ENCODE results near the gene IVD. TPM values are rescaled to one million over a fixed set of nuclear protein-coding genes. Genes with fewer than 3 reads are reported as not detected.

Gene IVD
- total and polyA plus RNA-seq, 4 donors = 40.3 to 156 (median 94.4) TPM

GRCh38 chr15:40450047-40450446 lies 44.5 kb downstream of the IVD start (continued):
- TF ChIP-seq CTCF (IDR thresholded peaks at IDR 0.05; ENCODE audit: low read depth, low read length, missing input control) (no peak), HNF4A (conservative IDR thresholded peaks at IDR 0.05) (no peak), EGR1 (IDR thresholded peaks at IDR 0.05; ENCODE audit: low read depth in 2 of 2) (no peak), FOXA2 (IDR thresholded peaks at IDR 0.05) (no peak), JUND (IDR thresholded peaks at IDR 0.05) (no peak), YY1 (IDR thresholded peaks at IDR 0.05) (no peak), GABPA (IDR thresholded peaks at IDR 0.05 in 1 of 2, conservative IDR thresholded peaks at IDR 0.05 in 1 of 2) (no peak), SP1 (IDR thresholded peaks at IDR 0.05) (no peak), RAD21 (IDR thresholded peaks at IDR 0.05) (no peak)

GRCh38 chr15:40451527-40452158 lies 46.0 kb downstream of the IVD start:
- Histone ChIP-seq H3K4me1 (ENCODE audit: control insufficient read depth in 4 of 4, insufficient read depth in 4 of 4, low read length in 3 of 4) (peaks cover 0 to 10% (median 7%) of the 10 kb centered on the region in 4 donors), H3K9ac (ENCODE audit: low read depth in 1 of 2, low read length in 2 of 2) (no peak overlapping the region), H3K4me3 (ENCODE audit: low read depth in 1 of 3, low read length in 3 of 3) (no peak overlapping the region), H3K27ac (ENCODE audit: low read depth in 1 of 2, low read length in 2 of 2) (no peak overlapping the region), H3K27me3 (ENCODE audit: control insufficient read depth in 4 of 4, insufficient read depth in 4 of 4, low read length in 3 of 4) (no peaks in the 10 kb centered on the region), H3K9me3 (ENCODE audit: control insufficient read depth in 4 of 4, low read length in 3 of 4) (no peaks in the 10 kb centered on the region), H3K36me3 (ENCODE audit: control insufficient read depth in 4 of 4, insufficient read depth in 3 of 4, low read depth in 1 of 4, low read length in 3 of 4) (no peaks in the 10 kb centered on the region)
- WGBS = 82% methylated on average over 3 of the region's 3 CpGs
- TF ChIP-seq GABPA (IDR thresholded peaks at IDR 0.05 in 1 of 2, conservative IDR thresholded peaks at IDR 0.05 in 1 of 2) = no peak
- TF ChIP-seq FOXA1 (IDR thresholded peaks at IDR 0.05) = no peak
- TF ChIP-seq, protein P1, sequence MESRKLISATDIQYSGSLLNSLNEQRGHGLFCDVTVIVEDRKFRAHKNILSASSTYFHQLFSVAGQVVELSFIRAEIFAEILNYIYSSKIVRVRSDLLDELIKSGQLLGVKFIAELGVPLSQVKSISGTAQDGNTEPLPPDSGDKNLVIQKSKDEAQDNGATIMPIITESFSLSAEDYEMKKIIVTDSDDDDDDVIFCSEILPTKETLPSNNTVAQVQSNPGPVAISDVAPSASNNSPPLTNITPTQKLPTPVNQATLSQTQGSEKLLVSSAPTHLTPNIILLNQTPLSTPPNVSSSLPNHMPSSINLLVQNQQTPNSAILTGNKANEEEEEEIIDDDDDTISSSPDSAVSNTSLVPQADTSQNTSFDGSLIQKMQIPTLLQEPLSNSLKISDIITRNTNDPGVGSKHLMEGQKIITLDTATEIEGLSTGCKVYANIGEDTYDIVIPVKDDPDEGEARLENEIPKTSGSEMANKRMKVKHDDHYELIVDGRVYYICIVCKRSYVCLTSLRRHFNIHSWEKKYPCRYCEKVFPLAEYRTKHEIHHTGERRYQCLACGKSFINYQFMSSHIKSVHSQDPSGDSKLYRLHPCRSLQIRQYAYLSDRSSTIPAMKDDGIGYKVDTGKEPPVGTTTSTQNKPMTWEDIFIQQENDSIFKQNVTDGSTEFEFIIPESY (IDR thresholded peaks at IDR 0.05) = no peak
- TF ChIP-seq RAD21 (IDR thresholded peaks at IDR 0.05) = no peak
- no peak for TF ChIP-seq RXRA (IDR thresholded peaks at IDR 0.05)
- no peak for TF ChIP-seq SP1 (IDR thresholded peaks at IDR 0.05)
- no peak for TF ChIP-seq EGR1 (IDR thresholded peaks at IDR 0.05; ENCODE audit: low read depth in 2 of 2)
- TF ChIP-seq TAF1 (conservative IDR thresholded peaks at IDR 0.05) = no peak
- no peak for TF ChIP-seq JUND (IDR thresholded peaks at IDR 0.05)
- TF ChIP-seq FOXA2 (IDR thresholded peaks at IDR 0.05) = no peak
- TF ChIP-seq HNF4G (IDR thresholded peaks at IDR 0.05) = no peak
- TF ChIP-seq CTCF (IDR thresholded peaks at IDR 0.05; ENCODE audit: low read depth, low read length, missing input control) = no peak
- TF ChIP-seq, protein P2, sequence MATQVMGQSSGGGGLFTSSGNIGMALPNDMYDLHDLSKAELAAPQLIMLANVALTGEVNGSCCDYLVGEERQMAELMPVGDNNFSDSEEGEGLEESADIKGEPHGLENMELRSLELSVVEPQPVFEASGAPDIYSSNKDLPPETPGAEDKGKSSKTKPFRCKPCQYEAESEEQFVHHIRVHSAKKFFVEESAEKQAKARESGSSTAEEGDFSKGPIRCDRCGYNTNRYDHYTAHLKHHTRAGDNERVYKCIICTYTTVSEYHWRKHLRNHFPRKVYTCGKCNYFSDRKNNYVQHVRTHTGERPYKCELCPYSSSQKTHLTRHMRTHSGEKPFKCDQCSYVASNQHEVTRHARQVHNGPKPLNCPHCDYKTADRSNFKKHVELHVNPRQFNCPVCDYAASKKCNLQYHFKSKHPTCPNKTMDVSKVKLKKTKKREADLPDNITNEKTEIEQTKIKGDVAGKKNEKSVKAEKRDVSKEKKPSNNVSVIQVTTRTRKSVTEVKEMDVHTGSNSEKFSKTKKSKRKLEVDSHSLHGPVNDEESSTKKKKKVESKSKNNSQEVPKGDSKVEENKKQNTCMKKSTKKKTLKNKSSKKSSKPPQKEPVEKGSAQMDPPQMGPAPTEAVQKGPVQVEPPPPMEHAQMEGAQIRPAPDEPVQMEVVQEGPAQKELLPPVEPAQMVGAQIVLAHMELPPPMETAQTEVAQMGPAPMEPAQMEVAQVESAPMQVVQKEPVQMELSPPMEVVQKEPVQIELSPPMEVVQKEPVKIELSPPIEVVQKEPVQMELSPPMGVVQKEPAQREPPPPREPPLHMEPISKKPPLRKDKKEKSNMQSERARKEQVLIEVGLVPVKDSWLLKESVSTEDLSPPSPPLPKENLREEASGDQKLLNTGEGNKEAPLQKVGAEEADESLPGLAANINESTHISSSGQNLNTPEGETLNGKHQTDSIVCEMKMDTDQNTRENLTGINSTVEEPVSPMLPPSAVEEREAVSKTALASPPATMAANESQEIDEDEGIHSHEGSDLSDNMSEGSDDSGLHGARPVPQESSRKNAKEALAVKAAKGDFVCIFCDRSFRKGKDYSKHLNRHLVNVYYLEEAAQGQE (IDR thresholded peaks at IDR 0.05) = no peak
- TF ChIP-seq NR2F2 (IDR thresholded peaks at IDR 0.05) = no peak
- TF ChIP-seq YY1 (IDR thresholded peaks at IDR 0.05) = no peak
- TF ChIP-seq ATF3 (IDR thresholded peaks at IDR 0.05) = no peak
- TF ChIP-seq HNF4A (conservative IDR thresholded peaks at IDR 0.05) = no peak
- TF ChIP-seq MAX (IDR thresholded peaks at IDR 0.05) = no peak
- DNase-seq (ENCODE audit: low spot score) = no peak

Measured in liver (tissue), 9 donors.